ENCODE measurements around the gene VMP1.
"Not testable (repeated sequence)": the region's sequence is repeated elsewhere in the genome, so short reads cannot be mapped to it uniquely, and the experiment has no call there.

VMP1 gene

GRCh38 chr17:59783221-59784047 lies 76.0 kb downstream of the VMP1 start:
- DNase-seq, result peak; percentile 41

GRCh38 chr17:59785091-59785799 lies 77.8 kb downstream of the VMP1 start:
- no peak for DNase-seq

- no peak for DNase-seq
Measured at GRCh38 chr17:59786213-59786535, 78.7 kb downstream of the VMP1 start.

- DNase-seq, result peak; percentile 93
Measured at GRCh38 chr17:59786536-59787319, 79.3 kb downstream of the VMP1 start.

GRCh38 chr17:59789849-59790248 lies 82.4 kb downstream of the VMP1 start:
- DNase-seq, result not testable (repeated sequence)

- DNase-seq, result not testable (repeated sequence)
Measured at GRCh38 chr17:59790418-59790817, 83.0 kb downstream of the VMP1 start.

- no peak for DNase-seq
Measured at GRCh38 chr17:59790910-59791309, 83.5 kb downstream of the VMP1 start.

GRCh38 chr17:59791603-59792457 lies 84.4 kb downstream of the VMP1 start:
- no peak for DNase-seq

- DNase-seq, result not testable (repeated sequence)
Measured at GRCh38 chr17:59792458-59792823, 85.0 kb downstream of the VMP1 start.

GRCh38 chr17:59793205-59793604 lies 85.8 kb downstream of the VMP1 start:
- no peak for DNase-seq

GRCh38 chr17:59796138-59796537 lies 88.7 kb downstream of the VMP1 start:
- no peak for DNase-seq

- no peak for DNase-seq
Measured at GRCh38 chr17:59796785-59797205, 89.3 kb downstream of the VMP1 start.

GRCh38 chr17:59798111-59798510 lies 90.7 kb downstream of the VMP1 start:
- DNase-seq, result no peak

GRCh38 chr17:59800530-59800942 lies 93.1 kb downstream of the VMP1 start:
- DNase-seq, result no peak

- no peak for DNase-seq
Measured at GRCh38 chr17:59802160-59802559, 94.7 kb downstream of the VMP1 start.

- DNase-seq, result no peak
Measured at GRCh38 chr17:59804901-59805465, 97.5 kb downstream of the VMP1 start.

- DNase-seq, result not testable (repeated sequence)
Measured at GRCh38 chr17:59806322-59806721, 98.9 kb downstream of the VMP1 start.

GRCh38 chr17:59807892-59808509 lies 100.5 kb downstream of the VMP1 start:
- DNase-seq, result no peak

- DNase-seq, result no peak
Measured at GRCh38 chr17:59810894-59811153, 103.4 kb downstream of the VMP1 start.

GRCh38 chr17:59811209-59811608 lies 103.8 kb downstream of the VMP1 start:
- no peak for DNase-seq

- DNase-seq, result no peak
Measured at GRCh38 chr17:59812139-59812538, 104.7 kb downstream of the VMP1 start.

- no peak for DNase-seq
Measured at GRCh38 chr17:59814276-59814675, 106.8 kb downstream of the VMP1 start.
